HL-60 (cell line): ENCODE data around the gene MARCHF2.

Source experiments
- DNase-seq, 2 experiments: peaks; one replicate each; pipeline ENCODE4 v3.0.0-alpha.2; 2010 to 2020; ENCODE audit warnings: low read depth in 1 of 2, low spot score in 1 of 2
- H3K27ac ChIP-seq: fragments of 250-450 bp; sonication (Bioruptor Pico); replicated peaks from 2 replicates; pipeline ENCODE4 v1.5.1; 2020; ENCODE audit warnings: mild to moderate bottlenecking, moderate library complexity
- H3K27me3 ChIP-seq: fragments of 250-450 bp; sonication (Bioruptor Pico); 2 replicates; pipeline ENCODE4 v1.5.1; 2021; ENCODE audit warnings: mild to moderate bottlenecking, moderate library complexity; ENCODE audit not compliant: insufficient read depth, poor library complexity, severe bottlenecking
- H3K4me3 ChIP-seq: replicated peaks from 2 replicates; pipeline ENCODE4 v1.5.1; 2011; ENCODE audit warnings: mild to moderate bottlenecking, control low read depth, low read length; ENCODE audit not compliant: insufficient read depth
- GABPA ChIP-seq: IDR thresholded peaks from 2 replicates; pipeline ENCODE4 v1.6.1; 2012; ENCODE audit warnings: low read depth
- POLR2AphosphoS5 ChIP-seq: IDR thresholded peaks from 2 replicates; pipeline ENCODE4 v1.6.1; 2012; ENCODE audit warnings: low read depth
- REST ChIP-seq: IDR thresholded peaks from 2 replicates; pipeline ENCODE4 v1.6.1; 2012; ENCODE audit warnings: low read depth; ENCODE audit not compliant: insufficient replicate concordance
- SPI1 ChIP-seq: IDR thresholded peaks from 2 replicates; pipeline ENCODE4 v1.6.1; 2012; ENCODE audit warnings: low read depth, mild to moderate bottlenecking, borderline replicate concordance
- TF ChIP-seq, protein P1 (sequence below): IDR thresholded peaks from one replicate; pipeline ENCODE4 v1.5.1; 2011; ENCODE audit warnings: low read length, control low read depth, inconsistent platforms; ENCODE audit not compliant: insufficient read depth

Gene MARCHF2

GRCh38 chr19:8446061-8446709 is 33.1 kb downstream of the MARCHF2 start:
- Histone ChIP-seq H3K27me3 (no peaks in the 10 kb centered on the region), H3K27ac (peak overlapping the region; percentile 95), H3K4me3 (peak overlapping the region; percentile 89)
- TF ChIP-seq REST, result no peak
- TF ChIP-seq SPI1, result no peak
- TF ChIP-seq POLR2AphosphoS5, result no peak
- no peak for DNase-seq

DNA sequence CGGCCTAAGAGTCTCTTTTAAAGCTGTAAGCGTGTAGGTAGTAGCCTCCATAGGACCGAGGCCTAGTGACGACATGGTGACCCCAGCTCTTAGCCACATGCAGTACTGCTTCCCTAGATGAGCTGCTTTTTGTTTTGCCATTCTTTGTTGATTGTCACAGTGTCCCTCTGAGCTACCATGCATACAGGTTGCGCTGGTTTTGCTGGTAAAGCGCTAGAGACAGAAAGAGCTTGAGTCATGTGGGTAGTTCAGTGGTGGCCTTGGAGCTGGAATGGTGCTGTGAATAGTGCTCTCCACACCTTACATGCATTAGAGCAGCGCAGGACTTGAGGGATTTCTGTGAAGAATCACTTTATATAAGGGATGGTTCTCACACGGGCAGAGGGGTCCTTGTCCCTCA is 36.7 kb downstream of the MARCHF2 start:
- DNase-seq, result no peak
- TF ChIP-seq, protein P1, sequence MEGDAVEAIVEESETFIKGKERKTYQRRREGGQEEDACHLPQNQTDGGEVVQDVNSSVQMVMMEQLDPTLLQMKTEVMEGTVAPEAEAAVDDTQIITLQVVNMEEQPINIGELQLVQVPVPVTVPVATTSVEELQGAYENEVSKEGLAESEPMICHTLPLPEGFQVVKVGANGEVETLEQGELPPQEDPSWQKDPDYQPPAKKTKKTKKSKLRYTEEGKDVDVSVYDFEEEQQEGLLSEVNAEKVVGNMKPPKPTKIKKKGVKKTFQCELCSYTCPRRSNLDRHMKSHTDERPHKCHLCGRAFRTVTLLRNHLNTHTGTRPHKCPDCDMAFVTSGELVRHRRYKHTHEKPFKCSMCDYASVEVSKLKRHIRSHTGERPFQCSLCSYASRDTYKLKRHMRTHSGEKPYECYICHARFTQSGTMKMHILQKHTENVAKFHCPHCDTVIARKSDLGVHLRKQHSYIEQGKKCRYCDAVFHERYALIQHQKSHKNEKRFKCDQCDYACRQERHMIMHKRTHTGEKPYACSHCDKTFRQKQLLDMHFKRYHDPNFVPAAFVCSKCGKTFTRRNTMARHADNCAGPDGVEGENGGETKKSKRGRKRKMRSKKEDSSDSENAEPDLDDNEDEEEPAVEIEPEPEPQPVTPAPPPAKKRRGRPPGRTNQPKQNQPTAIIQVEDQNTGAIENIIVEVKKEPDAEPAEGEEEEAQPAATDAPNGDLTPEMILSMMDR, result no peak
- TF ChIP-seq GABPA (no peak), SPI1 (no peak), POLR2AphosphoS5 (no peak), REST (no peak)
- Histone ChIP-seq H3K27ac (no peak overlapping the region), H3K27me3 (no peaks in the 10 kb centered on the region), H3K4me3 (no peak overlapping the region)

DNA sequence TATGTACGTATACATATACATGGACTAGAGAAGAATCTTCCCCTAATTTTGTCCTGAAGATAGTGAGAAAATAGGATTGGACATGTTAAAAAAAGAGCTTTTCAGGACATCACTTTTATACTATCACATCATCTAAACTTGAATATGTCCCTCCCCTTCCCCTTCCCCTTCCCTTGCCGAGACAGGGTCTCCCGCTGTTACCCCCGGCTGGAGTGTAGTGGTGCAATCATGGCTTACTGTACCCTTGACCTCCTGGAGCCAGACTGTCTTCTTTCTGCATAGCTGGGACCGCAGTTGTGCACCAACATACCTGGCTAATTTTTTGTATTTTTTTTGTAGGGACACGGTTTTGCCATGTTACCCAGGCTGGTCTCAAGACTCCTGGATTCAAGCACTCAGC is 38.3 kb downstream of the MARCHF2 start:
- Histone ChIP-seq H3K27me3 (no peaks in the 10 kb centered on the region), H3K4me3 (no peak overlapping the region), H3K27ac (no peak overlapping the region)
- DNase-seq, result no peak
- TF ChIP-seq REST (no peak), GABPA (no peak), POLR2AphosphoS5 (no peak), SPI1 (no peak)
- TF ChIP-seq, protein P1, result no peak
